GM18861 (cell line): ENCODE measurements around the gene USPL1.
"Not testable (repeated sequence)": the region's sequence is repeated elsewhere in the genome, so short reads cannot be mapped to it uniquely, and the experiment has no call there.

ENCODE experiments used
- ATAC-seq: cut with Tn5 transposase; IDR thresholded peaks from one replicate; pipeline ENCODE4 v1.9.1; 2021; ENCODE audit not compliant: unreplicated experiment

Gene USPL1

GRCh38 chr13:30615866-30616541 is 1.7 kb upstream of the USPL1 start:
- no peak for ATAC-seq

- ATAC-seq, result peak; percentile 18
Observed at GRCh38 chr13:30616927-30617314, 799 bp upstream of the USPL1 start.

- no peak for ATAC-seq
Observed at GRCh38 chr13:30618186-30618929, 638 bp downstream of the USPL1 start.

- no peak for ATAC-seq
Observed at GRCh38 chr13:30618930-30619279, 1.2 kb downstream of the USPL1 start.

- no peak for ATAC-seq
Observed at GRCh38 chr13:30619731-30620130, 2.0 kb downstream of the USPL1 start.

GRCh38 chr13:30620941-30621340 is 3.2 kb downstream of the USPL1 start:
- ATAC-seq, result no peak

- no peak for ATAC-seq
Observed at GRCh38 chr13:30622551-30622950, 4.8 kb downstream of the USPL1 start.

- no peak for ATAC-seq
Observed at GRCh38 chr13:30623392-30623791, 5.7 kb downstream of the USPL1 start.

GRCh38 chr13:30624630-30625029 is 6.9 kb downstream of the USPL1 start:
- ATAC-seq, result no peak

GRCh38 chr13:30629527-30629926 is 11.8 kb downstream of the USPL1 start:
- ATAC-seq, result no peak

GRCh38 chr13:30633861-30634260 is 16.1 kb downstream of the USPL1 start:
- ATAC-seq, result no peak

GRCh38 chr13:30634838-30635237 is 17.1 kb downstream of the USPL1 start:
- no peak for ATAC-seq

- ATAC-seq, result no peak
Observed at GRCh38 chr13:30638301-30638700, 20.6 kb downstream of the USPL1 start.

GRCh38 chr13:30639671-30640070 is 22.0 kb downstream of the USPL1 start:
- no peak for ATAC-seq

GRCh38 chr13:30641173-30641572 is 23.5 kb downstream of the USPL1 start:
- ATAC-seq, result not testable (repeated sequence)

- no peak for ATAC-seq
Observed at GRCh38 chr13:30645629-30646028, 27.9 kb downstream of the USPL1 start.

GRCh38 chr13:30647420-30647819 is 29.7 kb downstream of the USPL1 start:
- ATAC-seq, result no peak

- ATAC-seq, result no peak
Observed at GRCh38 chr13:30647824-30648521, 30.3 kb downstream of the USPL1 start.

- ATAC-seq, result no peak
Observed at GRCh38 chr13:30648522-30649012, 30.8 kb downstream of the USPL1 start.

- not testable (repeated sequence) for ATAC-seq
Observed at GRCh38 chr13:30651648-30652047, 33.9 kb downstream of the USPL1 start.

- ATAC-seq, result no peak
Observed at GRCh38 chr13:30652746-30653386, 35.1 kb downstream of the USPL1 start.
